GOT3 (cell line): ENCODE data around the gene HPCAL1.
"Not testable (repeated sequence)": the region's sequence is repeated elsewhere in the genome, so short reads cannot be mapped to it uniquely, and the experiment has no call there.

ENCODE experiments used
- DNase-seq: peaks from one replicate; lab custom pipeline; 2025; ENCODE audit warnings: mixed read lengths; lab: John Stamatoyannopoulos, UW

HPCAL1 gene

DNA sequence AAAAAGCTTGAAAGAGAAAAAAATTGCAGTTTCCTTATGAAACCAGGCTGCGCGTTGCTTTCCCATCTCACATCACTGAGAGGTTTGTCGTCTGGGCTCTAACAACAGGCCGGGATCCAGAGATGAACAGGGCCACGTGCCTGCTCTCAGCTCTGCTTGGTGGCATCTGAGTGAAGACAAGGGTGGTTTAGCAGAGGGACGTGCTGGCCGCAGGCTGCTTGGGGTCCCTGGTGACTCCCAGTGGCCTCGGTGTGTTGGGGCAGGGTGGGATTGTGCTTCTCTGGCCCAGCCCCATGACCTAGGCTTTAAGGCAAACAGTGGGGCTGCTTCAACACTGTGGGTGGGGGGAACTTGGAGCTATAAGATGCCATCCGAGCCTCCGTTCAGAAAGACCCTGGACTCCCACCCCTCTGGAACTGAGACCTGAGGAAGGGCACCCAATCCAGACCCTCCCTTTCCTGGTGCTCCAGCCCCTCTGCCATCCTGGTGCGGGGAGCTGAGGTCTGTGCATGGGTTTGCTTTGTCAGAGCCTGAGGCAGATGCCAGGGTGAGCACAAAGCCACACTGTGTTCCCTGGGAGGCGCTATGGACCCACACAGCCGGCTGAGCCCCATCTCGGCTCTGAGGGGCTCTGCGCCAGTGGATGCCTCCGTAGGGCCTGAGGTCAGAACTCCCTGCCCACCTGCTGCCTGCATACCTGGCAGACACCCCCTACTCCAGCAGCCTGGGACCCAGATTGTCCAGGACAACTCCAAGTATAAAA is 18.4 kb upstream of the HPCAL1 start:
- no peak for DNase-seq

DNA sequence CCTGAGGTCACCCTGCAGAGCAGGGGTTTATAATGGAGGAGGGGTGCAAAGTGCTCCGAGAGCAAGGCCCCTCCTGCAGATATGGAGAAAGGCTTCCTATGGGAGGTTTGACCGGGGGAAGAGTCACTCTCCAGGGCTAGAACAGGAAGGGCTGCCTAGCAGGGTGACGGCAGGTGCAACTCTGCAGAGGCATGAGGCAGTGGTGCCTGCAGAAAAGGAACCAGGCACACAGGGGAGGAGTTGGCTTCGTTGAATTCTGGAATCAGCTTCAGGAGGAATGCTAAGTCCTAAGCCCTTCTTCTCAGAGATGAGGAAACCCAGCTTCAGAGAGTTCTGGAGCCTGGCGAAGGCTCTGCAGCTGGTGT is 17.5 kb upstream of the HPCAL1 start:
- no peak for DNase-seq

DNA sequence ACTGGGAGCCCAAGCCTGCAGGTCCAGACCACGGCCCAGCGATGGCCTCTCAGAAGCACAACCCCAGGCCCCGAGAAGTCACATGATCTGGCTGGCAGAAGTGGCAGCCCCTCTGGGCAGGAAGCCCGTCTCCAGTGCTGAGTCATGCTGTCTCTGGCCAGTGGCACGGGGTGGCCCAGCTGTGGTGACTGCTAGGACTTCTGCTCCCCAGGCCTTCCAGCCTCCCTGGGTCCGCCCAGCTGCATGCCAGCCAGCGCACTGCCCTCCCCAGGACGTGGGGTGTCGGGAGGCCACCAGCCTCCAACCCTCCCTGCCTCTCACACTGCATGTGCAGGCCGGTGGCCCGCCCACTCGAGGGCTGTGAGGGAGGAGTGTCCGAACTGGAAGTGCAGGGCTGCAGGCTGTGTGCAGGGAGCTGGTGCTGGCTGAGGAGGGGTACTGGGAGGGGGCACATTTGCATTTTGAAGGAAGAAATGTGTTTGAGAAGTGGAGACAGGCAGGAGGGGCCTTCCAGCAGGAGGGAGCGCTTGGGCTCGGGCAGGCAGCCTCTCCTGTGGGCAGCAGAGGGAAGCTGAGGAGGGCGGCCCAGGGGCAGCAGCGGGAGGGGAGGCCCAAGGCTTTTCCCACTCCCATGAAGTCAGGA is 17.0 kb upstream of the HPCAL1 start:
- peak; percentile 33 for DNase-seq

DNA sequence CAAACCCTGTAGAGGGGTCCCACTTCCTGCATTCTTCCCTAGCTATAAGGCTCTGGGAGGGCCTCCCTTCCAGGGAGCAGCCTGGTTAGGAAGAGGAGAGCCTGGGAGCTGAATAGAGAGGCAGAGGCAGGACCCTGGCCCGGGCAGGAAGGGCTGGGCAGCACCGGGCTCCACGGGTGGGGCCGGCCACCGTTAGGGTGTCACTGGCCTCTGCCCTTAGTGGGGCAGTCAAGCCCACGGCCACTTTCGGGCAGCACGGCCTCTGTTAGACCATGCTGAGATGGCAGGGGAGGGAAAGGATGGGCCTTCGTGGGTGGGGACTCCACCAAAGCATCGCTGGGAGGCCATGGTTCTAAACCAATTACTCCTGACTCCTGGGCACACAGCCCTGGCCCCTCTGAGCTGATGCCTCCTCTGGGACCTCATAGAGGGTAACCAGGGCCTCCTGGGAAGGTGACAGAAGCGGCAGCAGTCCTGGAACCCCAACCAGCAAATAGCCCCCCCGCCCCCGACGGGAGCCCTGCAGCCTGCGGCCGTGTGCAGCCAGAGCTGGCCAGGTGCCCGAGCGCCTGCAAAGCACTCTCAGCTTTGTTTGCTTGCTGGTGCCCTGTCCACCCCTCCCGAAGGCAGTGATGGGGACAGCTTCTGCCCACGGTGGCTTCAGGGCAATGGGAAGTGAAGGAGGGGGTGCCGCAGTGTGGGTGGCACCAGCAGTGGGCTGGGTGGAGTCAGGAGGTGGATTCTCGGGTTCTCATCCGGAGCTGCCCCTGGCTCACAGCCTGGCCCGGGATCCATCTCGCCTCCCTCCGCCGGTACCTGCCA is 16.3 kb upstream of the HPCAL1 start:
- no peak for DNase-seq

DNA sequence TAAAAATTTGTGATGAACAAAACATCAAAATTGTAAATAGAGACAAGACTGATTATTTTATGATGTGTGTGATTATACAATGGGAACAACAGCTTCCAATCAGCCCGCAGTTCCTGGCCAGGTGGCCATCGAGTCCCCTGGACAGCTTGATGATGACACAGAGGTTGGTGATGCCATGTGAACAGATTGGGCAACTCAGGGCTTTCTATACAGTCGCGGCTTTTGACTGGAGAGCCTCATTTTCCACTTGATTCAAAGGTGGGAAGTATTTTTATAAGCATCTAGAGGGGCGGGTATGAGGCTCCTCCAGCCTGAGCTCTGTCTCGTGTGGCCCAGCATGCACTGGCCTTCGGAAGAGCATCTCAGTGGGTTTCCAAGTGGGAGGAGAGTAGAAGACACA is 14.9 kb upstream of the HPCAL1 start:
- no peak for DNase-seq

DNA sequence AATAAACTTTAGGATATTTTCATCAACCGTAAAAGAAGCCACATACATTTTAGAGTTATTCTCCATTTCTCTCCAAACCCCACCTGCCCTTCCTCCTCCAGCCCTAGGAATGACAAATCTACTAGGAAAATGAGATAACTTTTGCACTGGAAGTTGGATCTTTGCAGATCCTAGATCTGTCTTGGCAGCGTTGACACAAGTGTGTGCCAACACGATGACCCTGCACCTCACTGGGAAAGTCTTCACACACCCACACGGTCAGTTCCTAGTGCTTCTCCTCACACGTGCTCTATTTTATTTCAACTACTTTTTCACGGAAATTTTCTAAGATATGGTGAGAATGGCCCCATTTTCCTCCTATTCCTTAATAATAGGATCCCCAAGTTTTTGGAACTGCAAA is 14.1 kb upstream of the HPCAL1 start:
- DNase-seq = no peak

DNA sequence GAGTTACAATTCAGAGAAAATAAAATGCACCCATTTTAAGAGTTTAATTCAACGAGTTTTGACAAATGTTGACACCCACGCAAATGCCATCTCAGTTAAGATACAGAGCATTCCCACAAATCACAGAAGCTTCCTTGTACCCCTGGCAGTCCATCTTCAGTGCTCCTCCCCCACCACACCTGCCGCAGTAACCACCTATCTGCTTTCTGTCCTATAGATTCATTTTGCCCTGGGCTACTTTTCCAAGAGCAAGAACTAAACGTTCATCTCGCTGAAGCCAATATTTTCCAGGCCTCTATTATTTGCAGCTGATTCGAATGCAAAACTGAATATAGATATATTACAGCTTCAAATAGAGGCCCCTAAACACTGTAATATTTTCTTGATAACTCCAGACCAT is 13.4 kb upstream of the HPCAL1 start:
- no peak for DNase-seq

DNA sequence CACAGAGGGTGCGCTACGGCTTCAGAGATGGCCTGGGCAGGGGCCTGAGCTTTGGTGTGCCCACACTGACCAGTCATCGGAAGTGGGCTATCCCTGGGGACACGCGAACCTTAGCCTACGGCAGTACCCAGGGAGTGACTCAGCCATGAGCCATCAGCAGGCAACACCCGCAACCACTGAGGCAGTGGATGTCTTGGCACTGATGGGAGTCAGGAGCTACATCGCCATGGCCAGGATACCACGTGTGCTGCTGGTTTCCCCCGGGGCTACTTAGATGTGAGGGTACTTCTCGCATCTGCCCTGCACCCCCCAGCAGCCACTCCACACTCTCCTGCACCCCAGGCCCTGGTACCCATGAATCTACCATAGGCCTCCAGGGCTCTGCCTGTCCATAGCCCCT is 12.8 kb upstream of the HPCAL1 start:
- DNase-seq = no peak

DNA sequence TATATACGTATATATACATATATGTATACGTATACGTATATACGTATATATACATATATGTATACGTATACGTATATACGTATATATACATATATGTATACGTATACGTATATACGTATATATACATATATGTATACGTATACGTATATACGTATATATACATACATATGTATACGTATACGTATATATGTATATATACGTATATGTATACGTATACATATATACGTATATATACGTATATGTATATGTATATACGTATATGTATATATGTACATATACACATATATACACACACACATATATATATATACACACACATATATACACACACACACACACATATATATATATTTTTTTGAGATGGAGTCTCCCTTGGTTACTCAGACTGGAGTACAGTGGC is 11.3 kb upstream of the HPCAL1 start:
- DNase-seq = not testable (repeated sequence)

DNA sequence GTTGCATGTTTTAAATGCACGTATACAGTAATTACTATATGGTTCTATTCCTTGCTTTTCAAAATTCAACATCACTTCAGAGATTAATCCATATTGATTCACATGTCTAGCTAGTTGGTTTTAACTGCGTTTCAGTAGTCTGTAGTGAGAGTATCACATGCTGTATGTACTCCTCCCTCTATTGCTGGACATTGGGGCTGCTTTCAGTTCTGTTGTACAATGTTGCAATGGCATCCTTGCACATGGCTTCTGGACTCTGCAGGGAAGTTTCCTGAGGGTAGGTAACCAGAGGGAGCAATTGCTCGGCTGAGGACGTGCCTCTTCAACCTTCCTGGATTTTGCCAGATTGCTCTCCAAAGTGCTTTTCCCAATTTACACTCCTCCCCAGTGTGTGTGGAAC is 10.7 kb upstream of the HPCAL1 start:
- DNase-seq = no peak

DNA sequence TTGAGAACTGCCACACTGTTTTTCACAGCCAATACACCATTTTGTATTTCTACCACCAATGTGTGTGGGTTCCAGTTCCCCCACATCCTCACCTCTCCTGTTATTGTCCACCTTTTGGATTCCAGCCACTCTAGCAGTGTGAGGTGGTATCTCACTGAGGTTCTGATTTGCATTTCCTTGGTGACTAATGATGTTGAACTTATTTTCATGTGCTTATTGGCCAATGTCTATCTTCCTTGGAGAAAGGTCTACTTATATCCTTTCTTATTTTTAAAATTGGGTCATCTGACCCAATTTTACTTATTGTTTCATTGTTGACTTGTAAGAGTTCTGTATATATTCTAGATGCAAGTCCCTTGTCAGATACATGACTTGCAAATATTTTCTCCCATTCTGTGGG is 9.1 kb upstream of the HPCAL1 start:
- no peak for DNase-seq

DNA sequence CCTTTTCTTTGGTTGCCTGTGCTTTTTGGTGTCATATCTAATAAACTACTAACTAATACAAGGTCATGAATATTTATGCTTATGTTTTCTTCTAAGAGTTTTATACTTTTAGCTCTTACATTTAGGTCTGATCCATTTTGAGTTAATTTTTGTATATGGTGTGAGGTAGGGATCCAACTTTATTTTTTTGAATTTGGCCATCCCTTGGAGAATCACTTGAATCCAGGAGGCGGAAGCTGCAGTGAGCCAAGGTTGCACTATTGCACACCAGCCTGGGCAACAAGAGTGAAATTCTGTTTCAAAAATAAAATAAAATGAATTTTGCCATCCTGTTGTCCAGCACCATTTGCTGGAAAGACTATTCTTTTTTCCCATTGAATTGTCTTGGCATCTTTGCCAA is 8.6 kb upstream of the HPCAL1 start:
- no peak for DNase-seq

DNA sequence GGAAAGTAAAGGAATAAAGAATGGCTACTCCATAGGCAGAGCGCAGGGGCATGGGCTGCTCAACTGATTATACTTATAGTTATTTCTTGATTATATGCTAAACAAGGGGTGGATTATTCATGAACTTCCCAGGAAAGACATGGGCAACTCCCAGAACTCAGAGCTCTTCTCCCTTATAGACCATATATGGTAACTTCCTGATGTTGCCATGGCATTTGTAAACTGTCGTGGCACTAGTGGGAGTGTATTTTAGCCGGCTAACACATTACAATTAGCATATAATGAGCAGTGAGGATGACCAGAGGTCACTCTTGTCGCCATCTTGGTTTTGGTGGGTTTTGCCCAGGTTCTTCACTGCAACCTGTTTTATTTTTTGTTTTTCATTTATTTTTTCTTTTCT is 7.1 kb upstream of the HPCAL1 start:
- not testable (repeated sequence) for DNase-seq

DNA sequence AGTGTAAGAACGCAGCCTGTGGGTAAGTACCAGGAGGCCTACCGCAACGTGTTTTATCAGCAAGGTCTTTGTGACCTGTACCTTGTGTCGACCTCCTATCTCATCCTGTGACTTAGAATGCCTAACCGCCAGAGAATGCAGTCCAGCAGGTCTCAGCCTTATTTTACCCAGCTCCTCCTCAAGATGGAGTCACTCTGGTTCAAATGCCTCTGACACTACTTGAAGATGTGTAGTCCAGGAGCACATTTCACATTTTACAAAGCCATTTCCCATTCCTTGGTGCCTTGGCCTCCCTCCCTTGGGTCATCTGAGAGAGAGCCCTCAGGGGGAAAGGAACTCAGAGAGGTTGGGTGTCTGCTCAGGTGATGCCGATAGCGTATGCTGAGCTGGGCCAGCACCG is 6.6 kb upstream of the HPCAL1 start:
- DNase-seq = no peak

DNA sequence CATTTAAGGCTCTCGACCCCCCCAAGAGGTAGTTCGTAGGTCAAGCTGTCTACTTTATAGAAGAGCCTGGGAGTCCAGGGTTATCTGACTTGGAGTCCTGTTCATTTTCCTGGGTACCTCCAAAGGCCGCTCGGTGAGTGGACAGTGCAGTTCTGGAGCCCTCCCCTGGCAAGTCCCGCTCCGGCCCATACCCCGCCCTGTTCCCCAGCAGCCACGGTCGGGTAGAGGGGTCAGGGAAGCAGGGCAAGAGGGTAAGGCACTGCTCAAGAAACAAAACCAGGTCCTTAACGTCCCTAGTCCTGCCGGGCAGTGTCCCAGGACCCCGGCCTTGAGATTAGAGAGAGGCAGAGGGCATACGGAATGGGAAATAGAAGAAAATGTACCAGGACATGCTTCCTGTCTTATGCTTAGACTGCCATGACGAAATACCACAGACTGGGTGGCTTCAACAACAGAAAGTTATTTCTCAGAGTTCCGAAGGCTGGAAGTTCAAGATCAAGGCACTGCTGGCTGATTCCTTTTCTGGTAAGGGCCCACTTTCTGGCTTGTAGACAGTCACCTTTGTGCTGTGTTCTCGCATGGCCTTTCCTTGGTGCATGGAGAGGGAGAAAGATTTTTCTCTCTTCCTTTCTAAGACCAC is 5.4 kb upstream of the HPCAL1 start:
- no peak for DNase-seq

DNA sequence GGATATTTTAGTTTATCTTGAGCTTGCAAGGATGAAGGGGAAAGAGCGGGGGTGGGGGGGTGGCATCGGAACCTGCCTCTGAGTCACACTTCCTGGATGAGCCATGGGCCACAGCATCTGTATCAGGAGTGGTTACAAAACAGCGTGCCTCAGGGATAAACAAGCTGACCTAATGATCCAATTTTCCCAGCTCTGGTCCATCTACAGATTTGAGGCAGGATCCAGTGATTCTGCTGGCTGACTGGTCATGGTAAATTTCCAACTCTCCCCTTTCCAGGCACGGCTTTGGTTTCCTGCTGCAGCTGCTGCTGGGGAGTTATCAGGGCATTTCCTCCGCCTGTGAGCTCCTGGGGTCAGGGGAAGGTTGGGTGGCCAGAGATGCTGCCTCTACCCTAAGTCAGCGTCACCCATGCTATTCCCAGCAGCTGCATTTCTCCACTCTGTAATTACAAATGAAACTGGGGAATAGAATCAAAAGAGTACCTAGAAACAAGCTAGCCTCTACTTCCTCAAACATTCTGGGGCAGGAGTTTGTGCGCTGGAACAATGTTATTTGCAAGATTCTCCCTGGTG is 4.7 kb upstream of the HPCAL1 start:
- DNase-seq = peak; percentile 20

DNA sequence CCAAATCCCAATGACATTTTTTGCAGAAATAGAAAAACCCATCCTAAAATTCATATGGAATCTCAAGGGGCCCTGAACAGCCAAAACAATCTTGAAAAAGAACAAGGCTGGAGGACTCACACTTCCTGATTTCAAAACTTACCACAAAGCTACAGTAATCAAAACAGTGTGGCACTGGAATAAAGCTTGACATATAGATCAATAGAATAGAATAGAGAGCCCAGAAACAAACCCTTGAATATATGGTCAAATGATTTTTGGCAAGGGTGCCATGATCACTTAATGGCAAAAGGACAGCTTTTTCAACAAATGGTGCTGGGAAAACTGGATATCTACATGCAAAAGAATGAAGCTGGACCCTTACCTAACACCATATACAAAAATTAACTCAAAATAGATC is 3.9 kb upstream of the HPCAL1 start:
- DNase-seq = not testable (repeated sequence)

DNA sequence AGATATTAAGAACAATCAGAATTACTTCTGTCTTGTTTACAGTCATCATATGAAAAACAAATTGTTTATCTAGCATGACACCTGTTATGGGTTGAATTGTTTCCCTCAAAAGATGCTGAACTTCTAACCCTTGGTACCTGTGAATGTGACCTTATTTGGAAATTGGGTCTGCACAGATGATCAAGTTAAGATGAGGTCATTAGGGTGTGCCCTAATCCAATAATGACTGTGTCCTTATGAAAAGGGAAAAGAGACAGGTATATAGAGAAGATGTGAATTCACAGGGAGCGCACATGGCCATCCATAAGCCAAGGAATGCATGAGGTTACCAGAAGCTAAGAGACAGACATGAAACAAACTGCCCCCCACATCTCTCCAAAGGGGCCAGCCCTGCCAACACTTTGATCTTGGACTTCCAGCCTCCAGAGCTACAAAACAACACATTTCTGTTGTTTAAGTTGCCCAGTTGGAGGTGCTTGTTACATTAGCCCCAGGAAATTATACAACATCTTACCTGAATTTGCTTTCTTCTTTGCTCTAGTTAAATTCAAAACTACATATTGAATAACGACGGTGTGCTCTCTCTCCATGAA is 2.3 kb upstream of the HPCAL1 start:
- no peak for DNase-seq

DNA sequence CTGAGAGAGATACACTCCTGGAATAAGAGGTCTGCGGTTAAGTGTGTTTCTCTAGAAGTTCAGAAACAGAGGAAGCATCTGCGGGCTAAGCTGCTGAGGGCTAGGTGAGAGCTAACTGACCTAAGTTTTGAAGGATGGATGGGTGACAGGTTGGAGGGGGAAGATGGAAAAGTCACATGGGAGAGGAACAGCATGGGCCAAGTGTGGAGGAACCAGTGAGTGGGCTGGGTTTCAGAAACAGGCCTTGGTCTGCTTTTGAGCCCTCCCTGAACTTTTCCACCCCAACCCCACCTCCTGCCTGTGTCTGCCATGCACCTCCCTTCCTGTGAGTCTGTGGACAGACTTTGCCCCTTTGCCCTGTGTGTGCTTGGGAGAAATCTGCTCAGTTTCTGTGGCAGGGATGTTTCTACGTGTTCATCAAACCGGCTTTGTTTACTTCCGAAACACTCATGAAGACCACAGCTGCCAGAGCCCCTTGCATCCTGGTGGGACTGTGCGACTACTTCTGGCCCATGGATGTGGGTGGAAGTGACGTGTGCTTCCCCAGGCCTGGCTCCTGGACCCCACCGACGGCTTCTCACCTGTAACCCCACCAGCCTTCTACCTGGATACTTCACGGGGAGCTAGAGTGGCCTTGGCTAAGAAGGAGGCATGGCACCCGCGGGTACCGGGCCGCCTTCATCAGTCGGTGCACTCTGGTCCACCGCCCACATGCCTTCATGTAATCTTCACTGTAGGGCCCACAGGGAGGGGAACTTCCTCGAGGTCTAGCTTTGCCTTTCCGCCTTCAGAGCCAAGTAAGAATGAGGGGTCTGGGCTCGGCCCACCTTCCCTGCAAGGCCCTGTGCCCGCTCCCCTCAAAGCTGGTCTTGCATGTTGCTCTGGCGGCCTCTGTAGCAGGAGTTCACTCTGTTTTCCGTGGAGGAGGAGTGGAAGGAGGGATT is 1.4 kb upstream of the HPCAL1 start:
- DNase-seq = no peak

DNA sequence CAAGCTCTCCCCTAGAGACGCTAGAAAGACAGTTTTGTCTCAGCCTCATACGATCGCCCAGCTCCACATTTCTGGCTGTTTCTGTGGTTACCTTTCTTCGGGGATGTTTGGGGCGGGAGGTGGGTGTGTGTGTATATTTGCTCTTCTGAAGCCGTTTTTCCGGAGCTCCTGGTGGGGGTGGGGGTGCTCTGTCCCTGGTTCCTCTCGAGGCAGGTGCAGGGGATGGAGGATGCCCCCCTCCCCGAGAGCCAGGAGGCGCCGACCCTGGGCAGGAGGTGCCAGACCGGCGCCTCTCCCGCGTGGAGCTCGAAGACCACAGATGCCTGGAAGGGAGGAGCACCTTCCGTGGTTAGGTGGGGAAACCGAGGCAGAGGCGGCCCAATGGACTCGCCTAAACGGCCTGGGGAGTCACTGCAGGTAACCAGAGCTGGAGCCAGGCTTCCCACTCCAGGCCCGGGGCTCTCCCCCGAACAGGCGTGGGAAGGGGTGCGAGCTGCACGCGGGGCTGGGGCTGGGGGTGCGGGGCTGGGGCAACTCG is 694 bp upstream of the HPCAL1 start:
- DNase-seq = no peak
